ENCODE data around the gene FOXL3. TPM values are rescaled to one million over a fixed set of nuclear protein-coding genes. Genes with fewer than 3 reads are reported as not detected.
A peak's percentile ranks its signal among the peaks of the same experiment; 100 is the strongest.

The FOXL3 gene
- total and polyA plus RNA-seq, 4 donors: not detected

- H3K9ac ChIP-seq (ENCODE audit: insufficient read depth in 1 of 2, low read length in 2 of 2): no peak overlapping the region
- WGBS, 2 donors: 4 to 10% methylated on average over 43 to 57 of the region's 57 CpGs
- peak; percentile 70 for TF ChIP-seq CTCF (IDR thresholded peaks at IDR 0.05; ENCODE audit: control extremely low read depth, extremely low read depth)
Observed at GRCh38 chr7:332646-333392, 42.8 kb downstream of the FOXL3 start.

GRCh38 chr7:333393-333764, 43.4 kb downstream of the FOXL3 start:
- Histone ChIP-seq H3K9ac (ENCODE audit: insufficient read depth in 1 of 2, low read length in 2 of 2) (no peak overlapping the region), H3K27ac (ENCODE audit: low read depth in 1 of 2, low read length in 1 of 2) (peak overlapping the region in 1 of 2 donors; percentile 54), H3K27me3 (ENCODE audit: control insufficient read depth in 3 of 3, insufficient read depth in 3 of 3, low read length in 2 of 3) (no peaks in the 10 kb centered on the region), H3K4me3 (no peak overlapping the region), H3K36me3 (ENCODE audit: control insufficient read depth in 4 of 4, insufficient read depth in 4 of 4, low read length in 4 of 4) (no peaks in the 10 kb centered on the region), H3K9me3 (ENCODE audit: control insufficient read depth in 4 of 4, insufficient read depth in 3 of 4, low read length in 3 of 4) (peaks cover 0 to 2% (median 0%) of the 10 kb centered on the region in 4 donors), H3K4me1 (ENCODE audit: control insufficient read depth in 5 of 5, insufficient read depth in 5 of 5, low read length in 5 of 5) (peaks cover 0 to 19% (median 8%) of the 10 kb centered on the region in 5 donors)
- no peak for TF ChIP-seq CTCF (IDR thresholded peaks at IDR 0.05; ENCODE audit: control extremely low read depth, extremely low read depth)
- DNase-seq (peak; percentile 87 to 91 (median 89)), ATAC-seq (ENCODE audit: insufficient read depth, low FRiP score) (no peak)
- 42 to 53% methylated on average over 17 of the region's 17 CpGs for WGBS, 2 donors

More at GRCh38 chr7:332646-333392, 42.8 kb downstream of the FOXL3 start:
- Histone ChIP-seq H3K4me3 (no peak overlapping the region), H3K36me3 (ENCODE audit: control insufficient read depth in 4 of 4, insufficient read depth in 4 of 4, low read length in 4 of 4) (no peaks in the 10 kb centered on the region), H3K27ac (ENCODE audit: low read depth in 1 of 2, low read length in 1 of 2) (peak overlapping the region in 1 of 2 donors; percentile 54), H3K27me3 (ENCODE audit: control insufficient read depth in 3 of 3, insufficient read depth in 3 of 3, low read length in 2 of 3) (no peaks in the 10 kb centered on the region), H3K9me3 (ENCODE audit: control insufficient read depth in 4 of 4, insufficient read depth in 3 of 4, low read length in 3 of 4) (peaks cover 0 to 2% (median 0%) of the 10 kb centered on the region in 4 donors), H3K4me1 (ENCODE audit: control insufficient read depth in 5 of 5, insufficient read depth in 5 of 5, low read length in 5 of 5) (peaks cover 0 to 14% (median 8%) of the 10 kb centered on the region in 5 donors)
- DNase-seq (peak; percentile 64 to 79 (median 75)), ATAC-seq (ENCODE audit: insufficient read depth, low FRiP score) (peak; percentile 74)

- Histone ChIP-seq H3K4me3 (no peak overlapping the region), H3K9me3 (ENCODE audit: control insufficient read depth in 4 of 4, insufficient read depth in 3 of 4, low read length in 3 of 4) (peaks cover 0 to 2% (median 0%) of the 10 kb centered on the region in 4 donors), H3K9ac (ENCODE audit: insufficient read depth in 1 of 2, low read length in 2 of 2) (no peak overlapping the region), H3K27me3 (ENCODE audit: control insufficient read depth in 3 of 3, insufficient read depth in 3 of 3, low read length in 2 of 3) (no peaks in the 10 kb centered on the region), H3K36me3 (ENCODE audit: control insufficient read depth in 4 of 4, insufficient read depth in 4 of 4, low read length in 4 of 4) (no peaks in the 10 kb centered on the region), H3K27ac (ENCODE audit: low read depth in 1 of 2, low read length in 1 of 2) (no peak overlapping the region), H3K4me1 (ENCODE audit: control insufficient read depth in 5 of 5, insufficient read depth in 5 of 5, low read length in 5 of 5) (peaks cover 0 to 19% (median 8%) of the 10 kb centered on the region in 5 donors)
- no peak for ATAC-seq (ENCODE audit: insufficient read depth, low FRiP score)
- 95 to 96% methylated on average over 16 of the region's 16 CpGs for WGBS, 2 donors
- no peak for TF ChIP-seq CTCF (IDR thresholded peaks at IDR 0.05; ENCODE audit: control extremely low read depth, extremely low read depth)
- no peak for DNase-seq
Observed at GRCh38 chr7:334618-335357, 44.8 kb downstream of the FOXL3 start.
